Neural cell (in vitro differentiated cells): ENCODE data around the gene IRX3. TPM values are rescaled to one million over a fixed set of nuclear protein-coding genes. Genes with fewer than 3 reads are reported as not detected.

Experiments
- H2AFZ ChIP-seq: fragments of 200-600, 300-800 bp; sonication (generic), shearing (Covaris generic); 2 replicates; pipeline ENCODE4 v1.6.0; 2014; ENCODE audit warnings: low read depth, mild to moderate bottlenecking, antibody characterized with exemption, low read length, moderate library complexity
- H3F3A ChIP-seq: fragments of 200-600 bp; shearing (Covaris generic); 2 replicates; pipeline ENCODE4 v1.6.1; 2016; ENCODE audit warnings: mild to moderate bottlenecking, moderate library complexity, mixed read lengths, antibody characterized with exemption, low read length; ENCODE audit not compliant: insufficient read depth, poor library complexity, severe bottlenecking
- H3K27ac ChIP-seq: fragments of 200-600, 300-800 bp; sonication (generic), shearing (Covaris generic); 2 replicates; pipeline ENCODE4 v1.5.1; 2014; ENCODE audit warnings: mild to moderate bottlenecking, low read length, moderate library complexity
- H3K27me3 ChIP-seq: fragments of 300-800, 200-600 bp; sonication (generic), shearing (Covaris generic); 2 replicates; pipeline ENCODE4 v1.6.0; 2014; ENCODE audit warnings: mild to moderate bottlenecking, low read depth, low read length, moderate library complexity; ENCODE audit not compliant: insufficient read depth
- H3K36me3 ChIP-seq: fragments of 300-800, 200-600 bp; sonication (generic), shearing (Covaris generic); 2 replicates; pipeline ENCODE4 v1.5.1; 2014; ENCODE audit warnings: mild to moderate bottlenecking, antibody characterized with exemption, low read length, moderate library complexity; ENCODE audit not compliant: insufficient read depth
- H3K4me2 ChIP-seq: fragments of 300-800, 200-600 bp; sonication (generic), shearing (Covaris generic); 2 replicates; pipeline ENCODE4 v1.6.0; 2014; ENCODE audit warnings: mild to moderate bottlenecking, low read length
- H3K4me3 ChIP-seq: fragments of 300-800, 200-600 bp; sonication (generic), shearing (Covaris generic); 2 replicates; pipeline ENCODE4 v1.5.1; 2014; ENCODE audit warnings: mild to moderate bottlenecking, low read length, moderate library complexity
- H3K79me2 ChIP-seq: fragments of 200-600 bp; shearing (Covaris generic); replicated peaks from 2 replicates; pipeline ENCODE4 v1.6.0; 2014; ENCODE audit warnings: mild to moderate bottlenecking, low read length, moderate library complexity; ENCODE audit not compliant: insufficient read depth
- H3K9ac ChIP-seq: fragments of 300-800, 200-600 bp; sonication (generic), shearing (Covaris generic); 2 replicates; pipeline ENCODE4 v1.6.1; 2016; ENCODE audit warnings: mild to moderate bottlenecking, low read length, mixed read lengths
- H3K9me2 ChIP-seq: fragments of 200-600 bp; shearing (Covaris generic); 2 replicates; pipeline ENCODE4 v1.6.1; 2016; ENCODE audit warnings: mild to moderate bottlenecking, low read length, mixed read lengths; ENCODE audit not compliant: insufficient read depth
- H3K9me3 ChIP-seq: fragments of 200-600, 300-800 bp; sonication (generic), shearing (Covaris generic); 2 replicates; pipeline ENCODE4 v1.6.1; 2016; ENCODE audit warnings: mild to moderate bottlenecking, mixed run types, low read length, moderate library complexity, mixed read lengths
- H4K20me1 ChIP-seq: fragments of 200-600 bp; shearing (Covaris generic); 2 replicates; pipeline ENCODE4 v1.6.1; 2016; ENCODE audit warnings: mild to moderate bottlenecking, mixed run types; ENCODE audit not compliant: insufficient read depth
- EP300 ChIP-seq: fragments of 450-650 bp; conservative IDR thresholded peaks from 2 replicates; pipeline ENCODE4 v1.6.1; 2014; ENCODE audit warnings: antibody characterized with exemption, mild to moderate bottlenecking, moderate library complexity; ENCODE audit not compliant: poor library complexity, severe bottlenecking
- EZH2 ChIP-seq: fragments of 200-600, 300-800 bp; shearing (Covaris generic), sonication (generic); IDR thresholded peaks from 2 replicates; pipeline ENCODE4 v1.6.1; 2014; ENCODE audit warnings: antibody characterized with exemption, low read length, borderline replicate concordance, mild to moderate bottlenecking; ENCODE audit not compliant: insufficient read depth, poor library complexity, severe bottlenecking
- MXI1 ChIP-seq: fragments of 450-650 bp; conservative IDR thresholded peaks from 2 replicates; pipeline ENCODE4 v1.6.1; 2014; ENCODE audit warnings: antibody characterized with exemption, mild to moderate bottlenecking; ENCODE audit not compliant: poor library complexity, severe bottlenecking
- POLR2AphosphoS5 ChIP-seq: IDR thresholded peaks from 2 replicates; pipeline ENCODE4 v1.6.1; 2012
- RAD21 ChIP-seq: fragments of 450-650 bp; conservative IDR thresholded peaks from 2 replicates; pipeline ENCODE4 v1.6.1; 2014; ENCODE audit warnings: antibody characterized with exemption, mild to moderate bottlenecking, moderate library complexity
- SMC3 ChIP-seq: fragments of 450-650 bp; conservative IDR thresholded peaks from 2 replicates; pipeline ENCODE4 v1.6.1; 2014; ENCODE audit warnings: antibody characterized with exemption, mild to moderate bottlenecking, moderate library complexity; ENCODE audit not compliant: poor library complexity
- TAF1 ChIP-seq: IDR thresholded peaks from 2 replicates; pipeline ENCODE4 v1.6.1; 2012; ENCODE audit warnings: low read depth
- polyA plus RNA-seq: library from polyadenylated mRNA; depleted of rRNA; stranded (reverse); fragments of >200 nt; gene quantifications from 2 replicates; pipeline ENCODE4 v1.2.3, GENCODE V29; 2014
- TF ChIP-seq, protein P1 (sequence below): IDR thresholded peaks from 2 replicates; pipeline ENCODE4 v1.6.1; 2012; ENCODE audit warnings: borderline replicate concordance
- TF ChIP-seq, protein P2 (sequence below): fragments of 450-650 bp; IDR thresholded peaks from 2 replicates; pipeline ENCODE4 v1.5.1; 2014; ENCODE audit warnings: antibody characterized with exemption, mild to moderate bottlenecking, moderate library complexity; ENCODE audit not compliant: poor library complexity, severe bottlenecking

The IRX3 gene
- polyA plus RNA-seq, 1 donor from 2014 or later = not detected

DNA sequence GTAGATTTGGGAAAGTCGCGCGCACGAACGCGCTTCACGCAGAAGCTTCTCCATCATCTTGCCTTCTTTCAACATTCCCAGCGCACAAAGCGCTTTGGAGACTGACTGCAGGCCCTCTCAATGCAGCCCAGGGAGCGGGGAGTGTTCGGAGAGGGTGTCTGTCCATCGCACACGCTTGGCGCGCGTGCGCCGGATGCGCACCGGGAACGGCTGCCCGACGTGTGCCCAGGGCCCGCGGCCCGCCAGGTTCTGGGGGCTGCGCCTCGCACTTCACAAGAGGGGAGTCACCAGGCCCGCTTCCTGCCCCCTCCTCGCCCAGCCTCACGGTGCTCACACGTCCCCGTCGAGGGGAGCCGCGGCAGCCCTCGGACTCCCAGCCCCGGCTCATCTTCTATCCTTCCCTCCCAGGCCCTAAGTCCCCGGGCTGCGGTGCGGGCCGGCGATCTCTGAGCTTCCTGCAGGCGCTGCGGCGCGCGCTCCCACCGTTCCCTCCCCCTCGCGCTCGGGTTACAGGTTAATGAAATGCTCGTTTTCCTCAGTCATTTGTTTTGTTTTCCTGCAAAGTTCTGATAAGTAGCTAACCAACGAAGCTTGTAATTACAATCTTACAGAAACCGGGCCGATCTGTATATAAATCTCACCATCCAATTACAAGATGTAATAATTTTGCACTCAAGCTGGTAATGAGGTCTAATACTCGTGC, 2.8 kb upstream of the IRX3 start:
- H3K9ac ChIP-seq = no peak overlapping the region
- H2AFZ ChIP-seq = no peak overlapping the region
- TF ChIP-seq, protein P1, sequence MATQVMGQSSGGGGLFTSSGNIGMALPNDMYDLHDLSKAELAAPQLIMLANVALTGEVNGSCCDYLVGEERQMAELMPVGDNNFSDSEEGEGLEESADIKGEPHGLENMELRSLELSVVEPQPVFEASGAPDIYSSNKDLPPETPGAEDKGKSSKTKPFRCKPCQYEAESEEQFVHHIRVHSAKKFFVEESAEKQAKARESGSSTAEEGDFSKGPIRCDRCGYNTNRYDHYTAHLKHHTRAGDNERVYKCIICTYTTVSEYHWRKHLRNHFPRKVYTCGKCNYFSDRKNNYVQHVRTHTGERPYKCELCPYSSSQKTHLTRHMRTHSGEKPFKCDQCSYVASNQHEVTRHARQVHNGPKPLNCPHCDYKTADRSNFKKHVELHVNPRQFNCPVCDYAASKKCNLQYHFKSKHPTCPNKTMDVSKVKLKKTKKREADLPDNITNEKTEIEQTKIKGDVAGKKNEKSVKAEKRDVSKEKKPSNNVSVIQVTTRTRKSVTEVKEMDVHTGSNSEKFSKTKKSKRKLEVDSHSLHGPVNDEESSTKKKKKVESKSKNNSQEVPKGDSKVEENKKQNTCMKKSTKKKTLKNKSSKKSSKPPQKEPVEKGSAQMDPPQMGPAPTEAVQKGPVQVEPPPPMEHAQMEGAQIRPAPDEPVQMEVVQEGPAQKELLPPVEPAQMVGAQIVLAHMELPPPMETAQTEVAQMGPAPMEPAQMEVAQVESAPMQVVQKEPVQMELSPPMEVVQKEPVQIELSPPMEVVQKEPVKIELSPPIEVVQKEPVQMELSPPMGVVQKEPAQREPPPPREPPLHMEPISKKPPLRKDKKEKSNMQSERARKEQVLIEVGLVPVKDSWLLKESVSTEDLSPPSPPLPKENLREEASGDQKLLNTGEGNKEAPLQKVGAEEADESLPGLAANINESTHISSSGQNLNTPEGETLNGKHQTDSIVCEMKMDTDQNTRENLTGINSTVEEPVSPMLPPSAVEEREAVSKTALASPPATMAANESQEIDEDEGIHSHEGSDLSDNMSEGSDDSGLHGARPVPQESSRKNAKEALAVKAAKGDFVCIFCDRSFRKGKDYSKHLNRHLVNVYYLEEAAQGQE = no peak
- peak; percentile 89 for TF ChIP-seq EZH2
- peaks cover 99% of the 10 kb centered on the region for H3K27me3 ChIP-seq
- no peak overlapping the region for H3K27ac ChIP-seq
- peak overlapping the region; percentile 25 for H3K4me3 ChIP-seq
- no peaks in the 10 kb centered on the region for H3K79me2 ChIP-seq
- H3F3A ChIP-seq = no peaks in the 10 kb centered on the region
- no peaks in the 10 kb centered on the region for H3K36me3 ChIP-seq
- no peaks in the 10 kb centered on the region for H3K9me3 ChIP-seq
- no peaks in the 10 kb centered on the region for H3K9me2 ChIP-seq
- no peaks in the 10 kb centered on the region for H4K20me1 ChIP-seq
- no peak overlapping the region for H3K4me2 ChIP-seq

DNA sequence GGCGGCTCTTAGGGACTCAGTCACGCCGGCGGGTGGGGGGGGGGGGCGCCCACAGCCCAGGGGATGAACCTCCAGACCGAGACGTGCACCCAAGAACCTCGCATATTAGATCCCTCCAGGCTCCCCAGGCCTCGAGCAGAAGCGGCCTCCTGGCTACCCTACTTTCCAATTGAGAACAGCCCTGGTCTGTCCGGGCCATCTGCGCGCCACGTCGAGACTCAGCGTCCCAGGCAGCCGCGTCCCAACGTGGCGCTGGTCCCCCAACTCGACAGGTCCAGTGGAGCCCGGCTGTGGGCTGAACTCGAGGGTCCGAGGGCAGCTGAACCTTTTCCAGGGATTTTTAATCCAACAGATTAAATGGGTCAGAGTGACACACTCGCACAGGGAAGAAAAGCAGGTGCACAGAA, 2.3 kb upstream of the IRX3 start:
- H3K79me2 ChIP-seq = no peaks in the 10 kb centered on the region
- no peak overlapping the region for H2AFZ ChIP-seq
- H3K4me2 ChIP-seq = no peak overlapping the region
- TF ChIP-seq MXI1 = no peak
- no peak for TF ChIP-seq EP300
- TF ChIP-seq EZH2 = no peak
- TF ChIP-seq POLR2AphosphoS5 = no peak
- TF ChIP-seq, protein P2, sequence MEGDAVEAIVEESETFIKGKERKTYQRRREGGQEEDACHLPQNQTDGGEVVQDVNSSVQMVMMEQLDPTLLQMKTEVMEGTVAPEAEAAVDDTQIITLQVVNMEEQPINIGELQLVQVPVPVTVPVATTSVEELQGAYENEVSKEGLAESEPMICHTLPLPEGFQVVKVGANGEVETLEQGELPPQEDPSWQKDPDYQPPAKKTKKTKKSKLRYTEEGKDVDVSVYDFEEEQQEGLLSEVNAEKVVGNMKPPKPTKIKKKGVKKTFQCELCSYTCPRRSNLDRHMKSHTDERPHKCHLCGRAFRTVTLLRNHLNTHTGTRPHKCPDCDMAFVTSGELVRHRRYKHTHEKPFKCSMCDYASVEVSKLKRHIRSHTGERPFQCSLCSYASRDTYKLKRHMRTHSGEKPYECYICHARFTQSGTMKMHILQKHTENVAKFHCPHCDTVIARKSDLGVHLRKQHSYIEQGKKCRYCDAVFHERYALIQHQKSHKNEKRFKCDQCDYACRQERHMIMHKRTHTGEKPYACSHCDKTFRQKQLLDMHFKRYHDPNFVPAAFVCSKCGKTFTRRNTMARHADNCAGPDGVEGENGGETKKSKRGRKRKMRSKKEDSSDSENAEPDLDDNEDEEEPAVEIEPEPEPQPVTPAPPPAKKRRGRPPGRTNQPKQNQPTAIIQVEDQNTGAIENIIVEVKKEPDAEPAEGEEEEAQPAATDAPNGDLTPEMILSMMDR = no peak
- TF ChIP-seq SMC3 = no peak
- TF ChIP-seq RAD21 = no peak
- TF ChIP-seq TAF1 = no peak
- TF ChIP-seq, protein P1 = no peak
- H4K20me1 ChIP-seq = no peaks in the 10 kb centered on the region
- no peaks in the 10 kb centered on the region for H3K9me3 ChIP-seq
- H3K27me3 ChIP-seq = peaks cover 99% of the 10 kb centered on the region
- H3K9ac ChIP-seq = no peak overlapping the region
- no peaks in the 10 kb centered on the region for H3K9me2 ChIP-seq
- no peaks in the 10 kb centered on the region for H3K36me3 ChIP-seq
- H3F3A ChIP-seq = no peaks in the 10 kb centered on the region
- no peak overlapping the region for H3K27ac ChIP-seq
- no peak overlapping the region for H3K4me3 ChIP-seq
